PC-3 (cell line): ENCODE measurements around the gene MYL7.

Experiments used
- CTCF ChIP-seq: fragments of 300-600 bp; sonication (generic); conservative IDR thresholded peaks from 2 replicates; pipeline ENCODE4 v1.5.1; 2017; ENCODE audit warnings: antibody characterized with exemption, low read depth, mild to moderate bottlenecking, low read length
- EZH2 ChIP-seq: fragments of 300-600 bp; sonication (generic); IDR thresholded peaks from one replicate; pipeline ENCODE4 v1.6.1; 2017; ENCODE audit warnings: antibody characterized with exemption, mild to moderate bottlenecking, low read length; ENCODE audit not compliant: unreplicated experiment

GRCh38 chr7:44188480-44189225, 47.5 kb upstream of the MYL7 start:
- TF ChIP-seq CTCF (no peak), EZH2 (no peak)
